NB4 (cell line): ENCODE measurements around the gene TACSTD2.

Experiments
- CTCF ChIP-seq: IDR thresholded peaks from one replicate; pipeline ENCODE4 v1.5.1; 2012; ENCODE audit warnings: low read depth, low read length
- MAX ChIP-seq: IDR thresholded peaks from 2 replicates; pipeline ENCODE4 v1.6.1; 2011; ENCODE audit warnings: low read depth, low read length
- MYC ChIP-seq: IDR thresholded peaks from 2 replicates; pipeline ENCODE4 v1.6.1; 2011; ENCODE audit warnings: low read depth, low read length
- POLR2A ChIP-seq: IDR thresholded peaks from 2 replicates; pipeline ENCODE4 v1.6.1; 2011; ENCODE audit warnings: mild to moderate bottlenecking; ENCODE audit not compliant: insufficient read length; ENCODE audit errors: extremely low read depth

GRCh38 chr1:58621391-58621790 lies 44.3 kb upstream of the TACSTD2 start:
- no peak for TF ChIP-seq CTCF
- no peak for TF ChIP-seq POLR2A
- no peak for TF ChIP-seq MAX
- no peak for TF ChIP-seq MYC
